Neuronal stem cell (in vitro differentiated cells): ENCODE results near the gene ZNF200. TPM values are rescaled to one million over a fixed set of nuclear protein-coding genes. Genes with fewer than 3 reads are reported as not detected.

Experiments used
- DNase-seq: peaks from one replicate; pipeline ENCODE4 v3.0.0-alpha.2; 2013; ENCODE audit warnings: low spot score
- H2AFZ ChIP-seq: one replicate; pipeline ENCODE4 v1.6.1; 2013; ENCODE audit warnings: mild to moderate bottlenecking, low read length, inconsistent platforms
- H2AK5ac ChIP-seq: 2 replicates; pipeline ENCODE4 v1.6.1; 2013; ENCODE audit warnings: low read depth, mild to moderate bottlenecking, inconsistent platforms, low read length, moderate library complexity, mixed read lengths
- H2BK120ac ChIP-seq: 2 replicates; pipeline ENCODE4 v1.6.1; 2013; ENCODE audit warnings: low read depth, mild to moderate bottlenecking, inconsistent platforms, low read length, moderate library complexity, mixed read lengths
- H2BK12ac ChIP-seq: one replicate; pipeline ENCODE4 v1.6.1; 2013; ENCODE audit warnings: low read length, inconsistent platforms
- H2BK15ac ChIP-seq: 2 replicates; pipeline ENCODE4 v1.6.1; 2013; ENCODE audit warnings: mild to moderate bottlenecking, low read length, inconsistent platforms, mixed read lengths
- H2BK5ac ChIP-seq: one replicate; pipeline ENCODE4 v1.6.1; 2013; ENCODE audit warnings: inconsistent platforms, mild to moderate bottlenecking, low read length, moderate library complexity
- H3K14ac ChIP-seq: one replicate; pipeline ENCODE4 v1.6.1; 2013; ENCODE audit warnings: low read length, inconsistent platforms
- H3K18ac ChIP-seq: 2 replicates; pipeline ENCODE4 v1.6.1; 2013; ENCODE audit warnings: low read length, inconsistent platforms
- H3K23ac ChIP-seq: 2 replicates; pipeline ENCODE4 v1.6.1; 2013; ENCODE audit warnings: low read depth, mild to moderate bottlenecking, mixed read lengths, low read length, inconsistent platforms; ENCODE audit not compliant: poor library complexity
- H3K27ac ChIP-seq: replicated peaks from 3 replicates; pipeline ENCODE4 v1.5.1; 2013; ENCODE audit warnings: low read length, inconsistent platforms
- H3K27me3 ChIP-seq, 3 experiments: 2 replicates each; pipeline ENCODE4 v1.6.1; 2013; ENCODE audit warnings: low read length in 3 of 3, mild to moderate bottlenecking in 2 of 3, inconsistent platforms in 1 of 3, low read depth in 1 of 3, mixed read lengths in 1 of 3, moderate library complexity in 1 of 3; ENCODE audit not compliant: control insufficient read depth in 3 of 3, insufficient read depth in 3 of 3
- H3K36me3 ChIP-seq, 2 donors: replicated peaks in 1 of 2; 2 replicates each; pipeline ENCODE4 v1.6.1; 2013; ENCODE audit warnings: low read length in 2 of 2; ENCODE audit not compliant: control insufficient read depth in 2 of 2, insufficient read depth in 2 of 2
- H3K4ac ChIP-seq: 2 replicates; pipeline ENCODE4 v1.6.1; 2013; ENCODE audit warnings: inconsistent platforms, mild to moderate bottlenecking, low read length, moderate library complexity
- H3K4me1 ChIP-seq, 2 donors: 1 replicate in 1 of 2; 2 replicates in 1 of 2; pipeline ENCODE4 v1.6.1; 2013; ENCODE audit warnings: low read length in 2 of 2, low read depth in 1 of 2; ENCODE audit not compliant: control insufficient read depth in 2 of 2, insufficient read depth in 1 of 2
- H3K4me2 ChIP-seq: one replicate; pipeline ENCODE4 v1.6.1; 2013; ENCODE audit warnings: mild to moderate bottlenecking, low read length, inconsistent platforms; ENCODE audit not compliant: insufficient read depth, poor library complexity, severe bottlenecking
- H3K4me3 ChIP-seq, 2 donors: 2 replicates each; pipeline ENCODE4 v1.5.1; 2013; ENCODE audit warnings: low read length in 2 of 2, mild to moderate bottlenecking in 2 of 2, inconsistent platforms in 1 of 2, moderate library complexity in 1 of 2
- H3K79me1 ChIP-seq: one replicate; pipeline ENCODE4 v1.6.1; 2013; ENCODE audit warnings: low read depth, mild to moderate bottlenecking, inconsistent platforms, low read length, moderate library complexity
- H3K9ac ChIP-seq: one replicate; pipeline ENCODE4 v1.6.1; 2013; ENCODE audit warnings: mild to moderate bottlenecking, low read depth, low read length, inconsistent platforms; ENCODE audit not compliant: poor library complexity
- H3K9me3 ChIP-seq, 2 donors: replicated peaks in 1 of 2; 2 replicates each; pipeline versions ENCODE3 to v1.6.1; 2013; ENCODE audit warnings: low read length in 2 of 2, mild to moderate bottlenecking in 2 of 2, inconsistent platforms in 1 of 2, low read depth in 1 of 2, mixed read lengths in 1 of 2, moderate library complexity in 1 of 2; ENCODE audit not compliant: control insufficient read depth in 2 of 2, insufficient read depth in 1 of 2
- H4K8ac ChIP-seq: one replicate; pipeline ENCODE4 v1.6.1; 2013; ENCODE audit warnings: low read depth, mild to moderate bottlenecking, inconsistent platforms, low read length, moderate library complexity
- H4K91ac ChIP-seq: one replicate; pipeline ENCODE4 v1.6.1; 2013; ENCODE audit warnings: low read length, low read depth, mild to moderate bottlenecking, inconsistent platforms; ENCODE audit not compliant: poor library complexity
- WGBS, 2 donors: extraction: QIAGEN DNeasy Blood & Tissue Kit; methylation state at CpG; one replicate each; pipeline ENCODE4 v1.1.7; 2013; ENCODE audit warnings: missing lambda C conversion rate in 2 of 2, mixed read lengths in 1 of 2; ENCODE audit not compliant: insufficient read length in 2 of 2, insufficient replicate concordance in 1 of 2; ENCODE audit errors: extremely low coverage in 2 of 2; 5-methylcytosine and 5-hydroxymethylcytosine counted together
- polyA plus RNA-seq, 2 experiments: library from polyadenylated mRNA; stranded (reverse); fragments of 200-250 nt; gene quantifications; one replicate each; pipeline ENCODE4 v1.2.3, GENCODE V29; 2013

Gene ZNF200
- 3.3 TPM for polyA plus RNA-seq (2013, experiment 1 of 2)
- 3.6 TPM for polyA plus RNA-seq (2013, experiment 2 of 2)

- H2BK5ac ChIP-seq, result peak within 1 kb of the TSS; percentile 89
- H2AFZ ChIP-seq, result peak within 1 kb of the TSS; percentile 96
- no peak within 1 kb of the TSS for H4K91ac ChIP-seq
- H3K36me3 ChIP-seq, result peaks cover 14 to 36% of the 10 kb centered on the region in 2 donors
- H4K8ac ChIP-seq, result no peak within 1 kb of the TSS
- peak; percentile 92 for DNase-seq
- peak within 1 kb of the TSS; percentile 89 for H3K4me2 ChIP-seq
- H3K27me3 ChIP-seq, result no peaks in the 10 kb centered on the region
- no peaks in the 10 kb centered on the region for H3K4me1 ChIP-seq
- no peak within 1 kb of the TSS for H2BK12ac ChIP-seq
- peak within 1 kb of the TSS; percentile 73 for H3K27ac ChIP-seq
- no CpG with 5 or more reads among the region's 59 CpGs for WGBS, 2 donors
- H2AK5ac ChIP-seq, result no peak within 1 kb of the TSS
- H3K18ac ChIP-seq, result peak within 1 kb of the TSS; percentile 94
- H3K4me3 ChIP-seq, result peak within 1 kb of the TSS; percentile 67 to 93
- H3K14ac ChIP-seq, result peak within 1 kb of the TSS; percentile 25
- peak within 1 kb of the TSS; percentile 95 for H3K23ac ChIP-seq
- peaks cover 3 to 19% of the 10 kb centered on the region in 2 donors for H3K9me3 ChIP-seq
- no peak within 1 kb of the TSS for H2BK15ac ChIP-seq
- no peaks in the 10 kb centered on the region for H3K79me1 ChIP-seq
- H3K9ac ChIP-seq, result peak within 1 kb of the TSS; percentile 94
- H2BK120ac ChIP-seq, result no peak within 1 kb of the TSS
- no peak within 1 kb of the TSS for H3K4ac ChIP-seq
These were observed at the start of gene ZNF200 for GRCh38 chr16:3234857-3235561. Gene ZNF200, minus strand, starts transcription at chr16:3235158. Its CDS starts 1,403 bp downstream, at chr16:3233755.

- Histone ChIP-seq H3K36me3 (peaks cover 17 to 44% of the 10 kb centered on the region in 2 donors), H3K4me2 (peak overlapping the region; percentile 100), H3K4ac (no peak overlapping the region), H3K4me1 (peaks cover 8 to 12% of the 10 kb centered on the region in 2 donors), H3K27me3 (no peaks in the 10 kb centered on the region), H2BK12ac (no peak overlapping the region), H3K14ac (no peak overlapping the region), H4K8ac (no peak overlapping the region), H3K27ac (peak overlapping the region; percentile 60), H3K79me1 (peaks cover 16% of the 10 kb centered on the region), H3K18ac (peak overlapping the region; percentile 55), H2AFZ (peak overlapping the region; percentile 90), H2AK5ac (peak overlapping the region; percentile 96), H4K91ac (no peak overlapping the region), H2BK5ac (peak overlapping the region; percentile 11), H3K9ac (peak overlapping the region; percentile 83), H3K9me3 (peaks cover 15 to 24% of the 10 kb centered on the region in 2 donors), H2BK15ac (no peak overlapping the region), H3K23ac (peak overlapping the region; percentile 82), H3K4me3 (peak overlapping the region; percentile 90 to 95), H2BK120ac (no peak overlapping the region)
- no peak for DNase-seq
- no CpG with 5 or more reads among the region's 56 CpGs for WGBS, 2 donors
These were observed 48.8 kb upstream of the ZNF200 start for GRCh38 chr16:3283543-3284447.

- no peak within 1 kb of the TSS for H4K8ac ChIP-seq
- H2BK120ac ChIP-seq, result no peak within 1 kb of the TSS
- H2BK12ac ChIP-seq, result no peak within 1 kb of the TSS
- H3K4me3 ChIP-seq, result peak within 1 kb of the TSS; percentile 90 to 95
- peak within 1 kb of the TSS; percentile 91 for H3K18ac ChIP-seq
- H2AFZ ChIP-seq, result peak within 1 kb of the TSS; percentile 90
- H3K4ac ChIP-seq, result peak within 1 kb of the TSS; percentile 42
- H3K27me3 ChIP-seq, result no peaks in the 10 kb centered on the region
- no peak within 1 kb of the TSS for H4K91ac ChIP-seq
- H2AK5ac ChIP-seq, result peak within 1 kb of the TSS; percentile 96
- H2BK15ac ChIP-seq, result no peak within 1 kb of the TSS
- H3K9ac ChIP-seq, result peak within 1 kb of the TSS; percentile 83
- H3K4me1 ChIP-seq, result peaks cover 8 to 12% of the 10 kb centered on the region in 2 donors
- peak; percentile 91 for DNase-seq
- H3K4me2 ChIP-seq, result peak within 1 kb of the TSS; percentile 100
- peak within 1 kb of the TSS; percentile 11 for H2BK5ac ChIP-seq
- WGBS, 2 donors, result no CpG with 5 or more reads among the region's 72 CpGs
- peak within 1 kb of the TSS; percentile 82 for H3K23ac ChIP-seq
- peaks cover 10 to 17% of the 10 kb centered on the region in 2 donors for H3K9me3 ChIP-seq
- H3K36me3 ChIP-seq, result peaks cover 12 to 37% of the 10 kb centered on the region in 2 donors
- no peak within 1 kb of the TSS for H3K14ac ChIP-seq
- H3K27ac ChIP-seq, result peak within 1 kb of the TSS; percentile 98
- H3K79me1 ChIP-seq, result peaks cover 16% of the 10 kb centered on the region
These were observed 48.0 kb upstream of the ZNF200 start, which contains the start of gene ZNF263 for GRCh38 chr16:3282730-3283542. Gene ZNF263, plus strand, starts transcription at chr16:3283491. Its CDS starts 328 bp downstream, at chr16:3283819.
